Esophagus squamous epithelium (tissue), 4 donors: Measurements from ENCODE around the gene RHOH.

Source experiments
- POLR2A ChIP-seq, 4 donors: fragments of 450-650 bp; IDR thresholded peaks; one replicate each; pipeline ENCODE4 v1.6.1; 2017; ENCODE audit warnings: antibody characterized with exemption in 4 of 4, mild to moderate bottlenecking in 4 of 4, moderate library complexity in 3 of 4
- TF ChIP-seq, protein P1 (sequence below), 6 experiments: fragments of 450-650 bp in 4 of 6; fragments of 200-600 bp in 2 of 6; sonication (generic) in 2 of 6; IDR thresholded peaks; one replicate each; pipeline ENCODE4 v1.5.1; 2016 to 2019; ENCODE audit warnings: antibody characterized with exemption in 6 of 6, mild to moderate bottlenecking in 4 of 6, moderate library complexity in 4 of 6

GRCh38 chr4:40265910-40266274 is 69.1 kb downstream of the RHOH start:
- TF ChIP-seq, protein P1, sequence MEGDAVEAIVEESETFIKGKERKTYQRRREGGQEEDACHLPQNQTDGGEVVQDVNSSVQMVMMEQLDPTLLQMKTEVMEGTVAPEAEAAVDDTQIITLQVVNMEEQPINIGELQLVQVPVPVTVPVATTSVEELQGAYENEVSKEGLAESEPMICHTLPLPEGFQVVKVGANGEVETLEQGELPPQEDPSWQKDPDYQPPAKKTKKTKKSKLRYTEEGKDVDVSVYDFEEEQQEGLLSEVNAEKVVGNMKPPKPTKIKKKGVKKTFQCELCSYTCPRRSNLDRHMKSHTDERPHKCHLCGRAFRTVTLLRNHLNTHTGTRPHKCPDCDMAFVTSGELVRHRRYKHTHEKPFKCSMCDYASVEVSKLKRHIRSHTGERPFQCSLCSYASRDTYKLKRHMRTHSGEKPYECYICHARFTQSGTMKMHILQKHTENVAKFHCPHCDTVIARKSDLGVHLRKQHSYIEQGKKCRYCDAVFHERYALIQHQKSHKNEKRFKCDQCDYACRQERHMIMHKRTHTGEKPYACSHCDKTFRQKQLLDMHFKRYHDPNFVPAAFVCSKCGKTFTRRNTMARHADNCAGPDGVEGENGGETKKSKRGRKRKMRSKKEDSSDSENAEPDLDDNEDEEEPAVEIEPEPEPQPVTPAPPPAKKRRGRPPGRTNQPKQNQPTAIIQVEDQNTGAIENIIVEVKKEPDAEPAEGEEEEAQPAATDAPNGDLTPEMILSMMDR (IDR thresholded peaks at IDR 0.05): no peak
- TF ChIP-seq POLR2A (IDR thresholded peaks at IDR 0.05): no peak
